ENCODE measurements around the gene SELL.
A peak's percentile ranks its signal among the peaks of the same experiment; 100 is the strongest.
"Not testable (repeated sequence)": the region's sequence is repeated elsewhere in the genome, so short reads cannot be mapped to it uniquely, and the experiment has no call there.

The SELL gene
- total RNA-seq: 181 to 636 reads per million in 2 donors

GRCh38 chr1:169711469-169712308 is at the start of gene SELL:
Gene SELL (minus strand): TSS chr1:169711620. CDS start chr1:169711498, 122 bp downstream.
- DNase-seq: peak in 4 of 5 experiments; percentile 48 to 89 (median 56)

GRCh38 chr1:169759038-169759437 is 47.6 kb upstream of the SELL start:
- DNase-seq: no peak

- no peak for DNase-seq
These were observed 42.1 kb upstream of the SELL start for GRCh38 chr1:169753549-169753948.

GRCh38 chr1:169750041-169750440 is 38.6 kb upstream of the SELL start:
- no peak for DNase-seq

- no peak for DNase-seq
These were observed 35.1 kb upstream of the SELL start for GRCh38 chr1:169746550-169746949.

- no peak for DNase-seq
These were observed 33.8 kb upstream of the SELL start for GRCh38 chr1:169745015-169745861.

GRCh38 chr1:169741666-169742394 is 30.4 kb upstream of the SELL start:
- no peak for DNase-seq

GRCh38 chr1:169739980-169740379 is 28.6 kb upstream of the SELL start:
- no peak for DNase-seq

- DNase-seq: no peak
These were observed 22.5 kb upstream of the SELL start, which contains the start of gene SELE for GRCh38 chr1:169733924-169734323. Gene SELE (minus strand): TSS chr1:169734079. CDS start chr1:169733612, 467 bp downstream.

- no peak for DNase-seq
These were observed 20.0 kb upstream of the SELL start for GRCh38 chr1:169731446-169731845.

GRCh38 chr1:169729991-169730390 is 18.6 kb upstream of the SELL start:
- no peak for DNase-seq

- DNase-seq: no peak
These were observed 15.9 kb upstream of the SELL start for GRCh38 chr1:169727307-169727706.

- no peak for DNase-seq
These were observed 15.4 kb upstream of the SELL start for GRCh38 chr1:169726851-169727250.

GRCh38 chr1:169725930-169726329 is 14.5 kb upstream of the SELL start:
- no peak for DNase-seq

GRCh38 chr1:169724168-169724567 is 12.7 kb upstream of the SELL start:
- DNase-seq: no peak

- no peak for DNase-seq
These were observed 12.3 kb upstream of the SELL start for GRCh38 chr1:169723763-169724162.

- peak in 1 of 5 experiments; percentile 28 for DNase-seq
These were observed 11.4 kb upstream of the SELL start for GRCh38 chr1:169722779-169723178.

GRCh38 chr1:169715100-169715499 is 3.7 kb upstream of the SELL start:
- not testable (repeated sequence) for DNase-seq

- not testable (repeated sequence) for DNase-seq
These were observed 1.7 kb upstream of the SELL start for GRCh38 chr1:169713090-169713489.

- no peak for DNase-seq
These were observed 850 bp upstream of the SELL start for GRCh38 chr1:169712309-169712631.

GRCh38 chr1:169708647-169709046 is 2.8 kb downstream of the SELL start:
- peak in 1 of 5 experiments; percentile 58 for DNase-seq

- DNase-seq: peak in 1 of 5 experiments; percentile 73
These were observed 3.4 kb downstream of the SELL start for GRCh38 chr1:169707912-169708604.

Data from T-helper 2 cell (primary cell).